ENCODE results near the gene SCN4B.

The SCN4B gene

GRCh38 chr11:118172356-118172755 lies 19.7 kb upstream of the SCN4B start:
- no peak for DNase-seq

DNA sequence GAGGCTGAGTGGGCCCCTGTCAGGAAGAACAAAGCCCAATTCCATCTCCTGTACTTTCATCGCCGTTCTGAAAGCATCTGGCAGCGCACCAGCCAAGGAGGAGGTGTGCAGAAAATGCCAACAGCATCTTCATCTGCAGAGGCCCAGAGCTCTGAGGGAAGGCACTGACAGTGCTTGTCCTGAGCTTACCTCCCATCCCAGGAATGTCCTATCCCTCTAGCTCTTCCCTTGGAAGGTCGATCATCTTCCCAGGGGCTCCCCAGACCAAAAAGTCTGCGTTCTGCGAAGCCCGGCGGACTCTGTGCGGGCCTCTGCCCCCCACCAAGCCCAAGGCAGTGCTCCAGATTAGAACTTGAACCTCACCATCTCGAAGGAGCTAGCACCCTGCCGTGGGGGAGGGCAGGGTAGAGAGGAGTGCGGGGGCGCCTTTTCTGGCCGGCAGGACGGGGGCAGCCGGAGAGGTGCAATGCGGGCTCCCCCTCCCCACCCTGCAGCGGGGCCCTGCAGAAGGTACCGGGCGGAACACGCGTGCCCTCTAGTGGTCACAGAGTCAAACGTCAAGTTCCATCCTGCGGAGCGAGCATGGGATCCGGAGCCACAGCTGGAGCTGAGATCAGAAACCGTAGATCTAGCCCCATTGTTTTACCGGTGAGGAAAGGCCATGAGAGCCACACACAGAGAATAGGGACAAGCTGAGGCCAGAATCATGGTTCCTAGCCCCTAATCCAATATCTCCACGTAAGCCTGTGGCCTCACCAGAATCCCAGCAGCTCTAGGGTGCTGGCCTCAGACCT lies 18.8 kb upstream of the SCN4B start:
- DNase-seq = peak; percentile 83

DNA sequence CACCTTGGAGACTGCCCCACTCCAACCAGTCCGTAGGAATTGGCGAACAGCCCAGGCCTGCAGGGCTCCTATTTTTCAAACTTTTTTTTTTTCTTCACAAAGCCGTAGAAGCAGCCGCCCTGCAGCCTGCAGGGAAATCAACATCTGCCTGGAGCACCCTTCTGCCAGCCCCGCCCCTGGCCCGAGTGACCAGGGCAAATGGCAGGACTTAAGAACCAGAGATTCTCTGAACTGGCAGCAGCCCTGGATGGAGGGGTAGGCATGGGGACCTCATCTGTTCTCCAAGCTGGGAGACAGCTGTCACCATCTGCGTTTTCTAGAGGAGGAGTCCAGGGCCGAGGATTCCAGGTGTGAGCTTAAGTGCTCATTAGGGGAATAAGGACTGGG lies 18.3 kb upstream of the SCN4B start:
- no peak for DNase-seq

GRCh38 chr11:118170231-118170630 lies 17.6 kb upstream of the SCN4B start:
- DNase-seq = no peak

GRCh38 chr11:118169300-118170140 lies 16.9 kb upstream of the SCN4B start:
- DNase-seq = no peak

- DNase-seq = no peak
Measured at GRCh38 chr11:118168751-118169150, 16.1 kb upstream of the SCN4B start.

- DNase-seq = no peak
Measured at GRCh38 chr11:118168316-118168715, 15.7 kb upstream of the SCN4B start.

GRCh38 chr11:118167906-118168305 lies 15.3 kb upstream of the SCN4B start:
- DNase-seq = no peak

DNA sequence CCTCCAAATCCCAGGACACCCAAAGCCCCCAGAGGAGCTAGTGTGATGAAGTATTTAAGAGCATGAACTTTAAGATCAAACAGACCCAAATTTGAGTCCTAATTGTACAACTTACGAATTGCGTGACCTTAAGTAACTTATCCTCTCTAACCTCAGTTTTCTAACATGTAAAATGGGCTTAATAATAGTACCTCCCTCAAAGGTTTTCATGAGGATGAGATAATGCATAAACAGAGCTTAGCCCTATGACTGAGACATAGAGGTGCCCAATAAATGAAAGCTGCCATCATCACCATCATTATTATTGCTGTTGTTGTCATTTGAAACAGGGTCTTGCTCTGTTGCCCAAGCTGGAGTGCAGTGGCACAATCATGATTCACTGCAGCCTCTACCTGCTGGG lies 14.6 kb upstream of the SCN4B start:
- no peak for DNase-seq

DNA sequence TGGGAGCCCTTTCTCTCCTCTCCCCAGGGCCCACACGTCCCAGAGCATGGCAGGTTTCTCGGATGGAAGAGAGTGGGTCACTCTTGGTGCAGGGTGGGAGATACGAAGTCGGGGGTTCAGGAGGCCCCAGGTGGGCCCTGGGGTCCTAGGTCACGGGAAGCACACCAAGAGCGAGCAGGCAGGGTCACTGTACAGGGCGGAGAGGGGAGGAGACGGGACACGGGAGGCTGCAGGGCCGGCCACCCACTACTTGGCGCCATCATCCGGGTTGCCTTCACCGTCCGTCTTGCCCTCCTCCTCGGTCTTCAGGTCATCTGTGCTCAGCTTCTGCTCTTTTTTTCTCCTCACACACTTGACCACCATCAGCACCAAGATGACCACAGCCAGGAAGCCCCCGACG lies 14.0 kb upstream of the SCN4B start:
- DNase-seq = no peak

DNA sequence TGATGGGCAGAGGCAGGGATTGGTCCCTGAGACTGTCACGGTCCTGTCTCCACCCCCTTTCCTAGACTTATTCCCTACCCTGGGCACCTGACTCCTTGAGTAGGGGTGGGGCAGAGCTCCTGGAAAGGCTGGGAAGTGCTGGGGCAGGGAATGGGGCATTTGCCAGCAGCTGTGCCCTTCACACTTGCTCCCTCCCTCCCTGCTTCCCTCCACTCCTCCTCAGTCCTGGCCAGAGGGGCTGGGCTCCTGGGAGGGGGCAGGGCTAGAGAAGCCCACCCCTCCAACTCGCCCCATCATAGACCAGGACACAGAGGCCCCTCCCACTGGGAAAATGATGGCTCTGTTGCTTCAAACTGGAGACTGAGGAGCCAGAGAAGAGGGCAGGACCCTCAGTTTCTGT lies 12.3 kb upstream of the SCN4B start:
- no peak for DNase-seq

DNA sequence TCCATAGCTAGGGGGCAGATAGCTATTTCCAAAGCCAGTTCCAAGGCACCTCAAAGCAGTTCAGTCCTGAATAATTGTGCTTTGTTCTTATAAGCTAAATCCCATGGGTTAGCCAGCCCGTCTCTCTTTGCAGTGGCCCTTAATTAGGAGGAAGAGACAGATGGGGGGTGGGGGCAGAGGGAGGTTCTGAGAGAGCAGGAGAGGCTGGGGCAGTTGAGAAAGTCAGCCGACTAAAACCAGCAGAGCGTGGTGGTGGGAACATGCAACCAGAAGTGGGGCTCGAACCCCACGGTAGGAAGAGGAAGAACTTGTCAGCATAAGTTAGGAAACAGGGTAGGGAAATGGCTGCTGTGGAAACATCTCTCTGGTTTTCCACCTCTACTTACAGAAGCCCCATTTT lies 10.9 kb upstream of the SCN4B start:
- no peak for DNase-seq

DNA sequence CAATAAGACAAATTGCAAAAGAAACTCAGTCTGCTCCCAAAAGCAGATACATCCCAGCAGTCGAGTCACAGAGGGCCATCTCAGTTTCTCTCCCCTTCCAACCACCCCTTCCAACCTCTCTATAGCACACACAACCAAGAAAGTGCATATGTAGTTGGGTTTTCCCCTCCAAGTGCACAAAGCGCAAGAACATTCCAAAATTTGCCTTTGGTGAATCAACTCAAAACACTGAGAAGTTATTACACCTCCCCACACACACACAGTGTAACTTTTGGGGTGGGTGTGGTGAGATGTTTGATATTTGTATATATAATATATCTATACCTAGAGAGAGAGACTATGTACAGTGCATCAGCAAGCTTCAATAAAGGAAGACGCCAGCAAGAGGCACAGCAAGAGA lies 10.2 kb upstream of the SCN4B start:
- DNase-seq = no peak

- no peak for DNase-seq
Measured at GRCh38 chr11:118161786-118162185, 9.2 kb upstream of the SCN4B start.

- DNase-seq = no peak
Measured at GRCh38 chr11:118157186-118157895, 4.7 kb upstream of the SCN4B start.

DNA sequence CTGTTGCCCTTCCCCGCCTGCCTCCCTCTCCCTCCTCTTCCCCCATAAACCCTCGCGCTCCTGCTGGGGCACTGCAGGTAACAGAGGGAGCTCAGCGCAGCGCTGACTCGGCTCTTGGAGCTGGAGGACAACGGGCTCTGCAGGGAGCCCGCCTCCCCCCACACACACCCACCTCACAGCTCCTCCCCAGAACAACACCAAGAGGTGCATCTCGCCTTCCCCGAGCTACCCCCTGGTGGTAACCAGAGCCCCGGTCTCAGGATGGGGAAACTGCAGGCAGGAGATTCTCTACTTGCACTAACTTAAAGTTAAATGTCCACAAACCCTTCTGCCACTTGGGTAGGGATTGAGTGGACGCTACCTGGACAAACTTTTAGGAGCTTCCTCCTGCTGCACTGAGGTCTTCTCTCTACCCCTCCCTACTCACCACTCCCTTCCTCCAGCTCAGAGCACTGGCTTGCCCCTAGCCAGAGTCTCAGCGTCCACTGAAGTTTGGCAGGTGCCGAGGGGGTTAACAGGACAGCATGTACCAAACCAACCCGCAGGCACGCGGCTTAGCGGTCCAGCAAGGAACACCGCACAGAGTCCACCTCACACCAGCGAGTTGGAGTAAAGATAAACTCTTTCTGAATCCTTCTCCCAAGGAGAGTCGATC lies 4.0 kb upstream of the SCN4B start:
- peak; percentile 23 for DNase-seq

DNA sequence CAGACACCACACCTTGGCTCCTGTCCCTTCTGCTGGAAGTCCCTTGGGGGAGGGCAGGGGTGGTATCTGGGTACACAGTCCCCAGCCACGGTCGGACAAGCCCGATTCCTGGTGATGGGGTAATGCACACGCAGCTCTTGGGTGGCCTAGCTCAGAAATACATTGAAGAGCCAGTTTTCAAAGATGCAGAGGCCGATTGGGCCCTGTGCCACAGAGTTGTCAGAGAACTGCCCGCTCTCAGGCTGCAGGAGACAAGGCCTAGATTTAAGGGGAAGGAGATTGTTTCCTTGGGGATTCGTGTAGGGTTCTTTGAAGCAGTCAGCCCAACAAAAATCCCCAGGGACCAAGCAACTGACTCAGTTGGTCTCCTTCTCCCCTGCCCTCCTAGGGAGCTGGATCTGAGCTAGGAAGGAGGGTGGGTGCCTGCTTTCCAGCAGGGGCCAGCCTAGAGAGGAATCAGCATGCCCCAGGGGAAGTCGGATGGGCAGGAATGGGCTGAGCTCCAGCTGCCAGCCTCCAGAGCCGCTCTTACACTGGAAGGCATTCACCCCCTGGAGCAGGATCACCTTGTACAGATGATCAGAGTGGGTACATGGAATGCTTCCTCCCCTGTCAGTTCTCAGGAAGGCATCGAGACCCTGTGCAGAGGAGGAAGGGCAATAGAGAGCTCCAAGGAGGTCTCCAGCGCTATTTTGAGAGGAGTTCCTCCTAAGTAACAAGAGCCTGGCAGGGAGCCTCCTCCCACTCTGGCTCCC lies 3.3 kb upstream of the SCN4B start:
- DNase-seq = no peak

GRCh38 chr11:118154641-118155040 lies 2.0 kb upstream of the SCN4B start:
- no peak for DNase-seq

GRCh38 chr11:118153976-118154375 lies 1.4 kb upstream of the SCN4B start:
- no peak for DNase-seq

- DNase-seq = no peak
Measured at GRCh38 chr11:118153516-118153915, 893 bp upstream of the SCN4B start.

DNA sequence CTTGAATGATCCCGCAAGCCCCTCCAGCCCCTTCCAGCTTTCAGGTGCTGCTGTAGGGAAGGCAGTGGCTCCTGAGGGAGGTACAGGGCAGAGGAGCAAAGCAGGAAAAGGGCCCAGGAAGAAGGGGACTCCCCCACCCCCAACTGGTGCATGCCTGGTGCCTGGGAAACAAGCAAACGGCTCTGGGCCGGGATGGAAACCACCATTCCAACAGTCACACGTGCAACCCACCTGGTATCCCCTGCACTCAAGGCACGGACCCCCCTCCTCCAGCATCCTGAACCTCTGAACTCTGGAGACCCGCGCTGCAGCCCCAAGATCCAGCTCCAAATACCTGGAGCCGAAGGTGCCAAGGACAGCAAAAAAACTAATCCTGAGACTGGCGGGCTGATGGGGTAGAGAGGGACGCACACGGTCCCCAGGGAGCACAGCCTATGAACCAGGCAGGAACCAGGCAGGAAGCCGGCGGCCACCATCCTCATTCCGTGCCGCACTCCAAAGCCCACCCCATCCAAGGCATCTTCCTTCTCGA lies 537 bp downstream of the SCN4B start:
- no peak for DNase-seq

DNA sequence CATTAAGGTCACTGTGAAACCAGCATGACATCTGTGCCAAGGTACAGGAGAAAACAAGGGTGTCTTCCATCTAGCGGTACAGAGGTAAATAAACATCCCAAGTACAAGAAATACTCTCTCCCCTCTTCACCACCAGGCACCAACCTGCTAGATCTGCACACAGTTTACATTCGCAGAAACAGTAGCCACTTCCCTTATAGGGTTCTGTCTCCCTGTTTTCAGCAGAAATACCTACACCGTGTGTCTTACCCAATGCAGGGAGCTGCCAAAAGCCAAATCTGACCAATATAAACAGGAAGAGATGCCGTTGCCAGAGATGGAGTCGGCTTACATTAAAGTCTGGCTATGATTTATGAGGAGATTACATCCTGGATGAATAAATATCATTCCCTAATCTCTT lies 1.2 kb downstream of the SCN4B start:
- no peak for DNase-seq

All from stimulated activated CD4-positive, alpha-beta T cell treated with anti-CD3 and anti-CD28 coated beads, Interleukin-15, amount 100 ng/mL, for 24 hours (primary cell).